Measurements from ENCODE around the gene COG6. TPM values are rescaled to one million over a fixed set of nuclear protein-coding genes. Genes with fewer than 3 reads are reported as not detected.
A peak's percentile ranks its signal among the peaks of the same experiment; 100 is the strongest.

The COG6 gene
- total and polyA plus RNA-seq, 2 of the 13 experiments (the other 11 are each of a cell fraction or from before 2014, with no cell fraction given) = 23.5 to 26.1 TPM

- TF ChIP-seq ZNF10 (CRISPR knock-in tag; IDR thresholded peaks at IDR 0.05; ENCODE audit: borderline replicate concordance, low read depth) = no peak
- TF ChIP-seq SYNCRIP (IDR thresholded peaks at IDR 0.05; ENCODE audit: insufficient read depth, low read depth, low read length) = no peak
- no peak for TF ChIP-seq ZBTB21 (CRISPR knock-in tag; IDR thresholded peaks at IDR 0.05)
- TF ChIP-seq TBX3 (IDR thresholded peaks at IDR 0.05; ENCODE audit: borderline replicate concordance) = no peak
- TF ChIP-seq ZNF282 (IDR thresholded peaks at IDR 0.05; ENCODE audit: partially characterized antibody) = no peak
- peak; percentile 75 for TF ChIP-seq ZSCAN31 (CRISPR knock-in tag; IDR thresholded peaks at IDR 0.05; ENCODE audit: low read depth)
- 0 out of 2 replicates have a peak, but pooled peaks have one; percentile 21 for TF ChIP-seq ZNF503 (CRISPR knock-in tag; IDR thresholded peaks at IDR 0.05)
- TF ChIP-seq ZNF280D (CRISPR knock-in tag; IDR thresholded peaks at IDR 0.05) = peak; percentile 55; the same call in 1 of the 2 replicates
- TF ChIP-seq ZFAT (CRISPR knock-in tag; conservative IDR thresholded peaks at IDR 0.05) = no peak
- TF ChIP-seq BRD4 (CRISPR knock-in tag; IDR thresholded peaks at IDR 0.05) = peak; percentile 77; the same call in 1 of the 2 replicates
- TF ChIP-seq ZFP91 (CRISPR knock-in tag; IDR thresholded peaks at IDR 0.05; ENCODE audit: borderline replicate concordance) = peak; percentile 74; the same call in 1 of the 2 replicates
- no peak for TF ChIP-seq ZNF256 (CRISPR knock-in tag; conservative IDR thresholded peaks at IDR 0.05)
- no peak for TF ChIP-seq ZBTB46 (CRISPR knock-in tag; IDR thresholded peaks at IDR 0.05; ENCODE audit: borderline replicate concordance)
- TF ChIP-seq YEATS2 (CRISPR knock-in tag; IDR thresholded peaks at IDR 0.05; ENCODE audit: borderline replicate concordance) = peak; percentile 63; the same call in 1 of the 2 replicates
- TF ChIP-seq ATF3 (CRISPR knock-in tag; IDR thresholded peaks at IDR 0.05) = no peak
- no peak for TF ChIP-seq KAT2B (IDR thresholded peaks at IDR 0.05; ENCODE audit: borderline replicate concordance, low read depth, low read length)
- TF ChIP-seq HDAC6 (IDR thresholded peaks at IDR 0.05; ENCODE audit: low read depth, low read length) = no peak
- peak; percentile 86 for TF ChIP-seq SAP130 (CRISPR knock-in tag; IDR thresholded peaks at IDR 0.05; ENCODE audit: low read depth)
- peak; percentile 66 for TF ChIP-seq SPEN (CRISPR knock-in tag; IDR thresholded peaks at IDR 0.05; ENCODE audit: low read depth)
Measured at GRCh38 chr13:39655569-39656324, at the start of gene COG6 (continued).

Data from HepG2 (cell line).